Caki2 (cell line): Measurements from ENCODE around the gene TWSG1. TPM values are rescaled to one million over a fixed set of nuclear protein-coding genes. Genes with fewer than 3 reads are reported as not detected.
"Not testable (repeated sequence)": the region's sequence is repeated elsewhere in the genome, so short reads cannot be mapped to it uniquely, and the experiment has no call there.

ENCODE experiments used
- DNase-seq: peaks from one replicate; pipeline ENCODE4 v3.0.0-alpha.2; 2015; ENCODE audit warnings: low read depth
- in situ Hi-C: cut with HindIII; loops from 2 replicates; pipeline ENCODE4 v1.10.0; 2016; ENCODE audit warnings: low sequenced_read_pairs, low pct_unique_long_range_greater_than_20kb, mixed read lengths
- total RNA-seq: library from RNA; depleted of rRNA; stranded (reverse); fragments of >200 nt; shearing (Covaris generic); gene quantifications from 2 replicates; pipeline ENCODE4 v1.2.3, GENCODE V29; 2014; ENCODE audit warnings: low replicate concordance; rRNA removed

TWSG1 gene
- total RNA-seq, 1 experiment from 2014 or later = 60.3 TPM

- DNase-seq = no peak
- in situ Hi-C loops = no loop called here
Measured at GRCh38 chr18:9435041-9435440, 100.5 kb downstream of the TWSG1 start.

GRCh38 chr18:9436206-9436929 lies 101.8 kb downstream of the TWSG1 start:
- no peak for DNase-seq
- in situ Hi-C loops = no loop called here

GRCh38 chr18:9437021-9437437 lies 102.5 kb downstream of the TWSG1 start:
- in situ Hi-C loops = no loop called here

GRCh38 chr18:9437672-9438071 lies 103.1 kb downstream of the TWSG1 start:
- in situ Hi-C loops = no loop called here
- DNase-seq = no peak

More at GRCh38 chr18:9437021-9437437, 102.5 kb downstream of the TWSG1 start:
- no peak for DNase-seq

- in situ Hi-C loops = no loop called here
Measured at GRCh38 chr18:9441061-9441460, 106.5 kb downstream of the TWSG1 start.

GRCh38 chr18:9444549-9444948 lies 110.0 kb downstream of the TWSG1 start:
- in situ Hi-C loops = no loop called here
- no peak for DNase-seq

More at GRCh38 chr18:9441061-9441460, 106.5 kb downstream of the TWSG1 start:
- no peak for DNase-seq

GRCh38 chr18:9446839-9447238 lies 112.3 kb downstream of the TWSG1 start:
- in situ Hi-C loops = no loop called here
- DNase-seq = no peak

GRCh38 chr18:9447334-9447733 lies 112.8 kb downstream of the TWSG1 start:
- in situ Hi-C loops = no loop called here
- no peak for DNase-seq

- DNase-seq = no peak
- in situ Hi-C loops = no loop called here
Measured at GRCh38 chr18:9449600-9450414, 115.2 kb downstream of the TWSG1 start.

- DNase-seq, in situ Hi-C loops: not testable (repeated sequence)
Measured at GRCh38 chr18:9450920-9451319, 116.3 kb downstream of the TWSG1 start.

Other genes with a start within 250 kb of the TWSG1 start
- gene NDUFV2, start 232.1 kb upstream of the TWSG1 start, total RNA-seq = 232 and 239 TPM in 2 replicates
- gene ANKRD12, start 198.0 kb upstream of the TWSG1 start, total RNA-seq = 9.0 and 9.1 TPM in 2 replicates
- gene RALBP1, start 140.7 kb downstream of the TWSG1 start, total RNA-seq = 31.6 and 47.6 TPM in 2 replicates